H1 (cell line): ENCODE data around the gene THEM5. TPM values are rescaled to one million over a fixed set of nuclear protein-coding genes. Genes with fewer than 3 reads are reported as not detected.

Source experiments
- ATF3 ChIP-seq: IDR thresholded peaks from 2 replicates; pipeline ENCODE4 v1.6.1; 2011; ENCODE audit warnings: low read depth, mild to moderate bottlenecking, low read length; ENCODE audit not compliant: insufficient read depth
- BCL11A ChIP-seq, 2 experiments: IDR thresholded peaks; one replicate each; pipeline ENCODE4 v1.6.1; 2011; ENCODE audit warnings: low read depth in 2 of 2, low read length in 2 of 2, mild to moderate bottlenecking in 2 of 2
- CBX8 ChIP-seq: fragments of 300-800, 300-1000 bp; sonication (generic); IDR thresholded peaks from 2 replicates; pipeline ENCODE4 v1.7.1; 2016; ENCODE audit warnings: low read depth, low read length, borderline replicate concordance
- RBBP5 ChIP-seq: IDR thresholded peaks from 2 replicates; pipeline ENCODE4 v1.7.1; 2012; ENCODE audit warnings: low read depth, mild to moderate bottlenecking, inconsistent platforms, low read length, moderate library complexity, borderline replicate concordance
- SIX5 ChIP-seq: IDR thresholded peaks from 2 replicates; pipeline ENCODE4 v1.6.1; 2011; ENCODE audit warnings: mild to moderate bottlenecking, low read depth, low read length
- SUZ12 ChIP-seq: fragments of 200-600 bp; sonication (generic); IDR thresholded peaks from 2 replicates; pipeline ENCODE4 v1.6.1; 2012; ENCODE audit warnings: mild to moderate bottlenecking, inconsistent platforms, low read length, moderate library complexity, mixed read lengths
- TAF7 ChIP-seq: optimal IDR thresholded peaks from 2 replicates; pipeline ENCODE3; 2011; ENCODE audit warnings: low read depth, mild to moderate bottlenecking, inconsistent platforms, low read length, moderate library complexity, borderline replicate concordance
- polyA plus RNA-seq, 7 experiments: library from polyadenylated mRNA; depleted of rRNA in 3 of 7; stranded (reverse) in 5 of 7; unstranded in 2 of 7; fragments of >200 nt in 5 of 7; fragments of 200-250 nt in 2 of 7; gene quantifications; 1 replicate in 5 of 7; 2 replicates in 1 of 7; 4 replicates in 1 of 7; pipeline versions ENCODE4 v1.2.1 to v1.2.3, GENCODE V29; 2011 to 2013; ENCODE audit warnings: missing spikeins in 2 of 7, mixed read lengths in 2 of 7
- total RNA-seq: library from RNA; stranded (reverse); fragmentation: NEBNext Ultra II Directional; extraction: Animal tissue kit (Norgen Biotek cat#: 25700); gene quantifications from 2 replicates; pipeline ENCODE4 v1.2.1, GENCODE V29; 2021

Gene THEM5
- total and polyA plus RNA-seq, 2 of the 8 experiments (the other 6 are each of a cell fraction or from before 2014, with no cell fraction given) = not detected

GRCh38 chr1:151816548-151817352, 36.8 kb downstream of the THEM5 start (continued):
- TF ChIP-seq TAF7 (no peak), RBBP5 (no peak), BCL11A (IDR thresholded peaks at IDR 0.05; ENCODE audit: low read depth in 2 of 2, low read length in 2 of 2) (no peak), SIX5 (no peak), CBX8 (no peak), SUZ12 (no peak), ATF3 (no peak)
